Measurements from ENCODE around the gene SPI1.

- TF ChIP-seq, protein P1, sequence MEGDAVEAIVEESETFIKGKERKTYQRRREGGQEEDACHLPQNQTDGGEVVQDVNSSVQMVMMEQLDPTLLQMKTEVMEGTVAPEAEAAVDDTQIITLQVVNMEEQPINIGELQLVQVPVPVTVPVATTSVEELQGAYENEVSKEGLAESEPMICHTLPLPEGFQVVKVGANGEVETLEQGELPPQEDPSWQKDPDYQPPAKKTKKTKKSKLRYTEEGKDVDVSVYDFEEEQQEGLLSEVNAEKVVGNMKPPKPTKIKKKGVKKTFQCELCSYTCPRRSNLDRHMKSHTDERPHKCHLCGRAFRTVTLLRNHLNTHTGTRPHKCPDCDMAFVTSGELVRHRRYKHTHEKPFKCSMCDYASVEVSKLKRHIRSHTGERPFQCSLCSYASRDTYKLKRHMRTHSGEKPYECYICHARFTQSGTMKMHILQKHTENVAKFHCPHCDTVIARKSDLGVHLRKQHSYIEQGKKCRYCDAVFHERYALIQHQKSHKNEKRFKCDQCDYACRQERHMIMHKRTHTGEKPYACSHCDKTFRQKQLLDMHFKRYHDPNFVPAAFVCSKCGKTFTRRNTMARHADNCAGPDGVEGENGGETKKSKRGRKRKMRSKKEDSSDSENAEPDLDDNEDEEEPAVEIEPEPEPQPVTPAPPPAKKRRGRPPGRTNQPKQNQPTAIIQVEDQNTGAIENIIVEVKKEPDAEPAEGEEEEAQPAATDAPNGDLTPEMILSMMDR (IDR thresholded peaks at IDR 0.05) = no peak
- no peak for TF ChIP-seq POLR2A (IDR thresholded peaks at IDR 0.05)
Measured at GRCh38 chr11:47398551-47398950, 20.2 kb upstream of the SPI1 start.

All from vagina (tissue), 2 donors.